Activated naive CD4-positive, alpha-beta T cell treated with anti-CD3 and anti-CD28 coated beads for 36 hours (primary cell): ENCODE results near the gene IL22RA1. TPM values are rescaled to one million over a fixed set of nuclear protein-coding genes. Genes with fewer than 3 reads are reported as not detected.

Experiments used
- CTCF ChIA-PET: fragments of 350-600 bp; sonication (Branson Sonifier 250); formaldehyde crosslinking; loops from one replicate; lab custom pipeline; 2021; ENCODE audit warnings: antibody characterized with exemption; lab: Charles Lee
- DNase-seq: peaks from one replicate; pipeline ENCODE4 v3.0.0-alpha.2; 2020
- H3K27ac Mint-ChIP-seq: one replicate; pipeline ENCODE4 v1.8.0; 2021; ENCODE audit warnings: mild to moderate bottlenecking, mixed read lengths
- H3K27me3 Mint-ChIP-seq: one replicate; pipeline ENCODE4 v1.8.0; 2021; ENCODE audit warnings: low read depth, mixed read lengths
- H3K36me3 Mint-ChIP-seq: one replicate; pipeline ENCODE4 v1.8.0; 2021; ENCODE audit warnings: low read depth, mixed read lengths
- H3K4me1 Mint-ChIP-seq: one replicate; pipeline ENCODE4 v1.8.0; 2021; ENCODE audit warnings: low read depth, mixed read lengths
- H3K4me3 Mint-ChIP-seq: one replicate; pipeline ENCODE4 v1.8.0; 2021; ENCODE audit warnings: mild to moderate bottlenecking, moderate library complexity, mixed read lengths
- H3K9me3 Mint-ChIP-seq: one replicate; pipeline ENCODE4 v1.8.0; 2021; ENCODE audit warnings: mixed read lengths
- intact Hi-C: fragments of 100-400 bp; cut with micrococcal nuclease; formaldehyde crosslinking; loops from one replicate; pipeline ENCODE4 v1.15.1; 2023
- total RNA-seq, 2 experiments: library from RNA; stranded (reverse); gene quantifications; one replicate each; pipeline ENCODE4 v1.2.3, GENCODE V29; 2021

IL22RA1 gene
- total RNA-seq, 2 experiments from 2014 or later: not detected

DNA sequence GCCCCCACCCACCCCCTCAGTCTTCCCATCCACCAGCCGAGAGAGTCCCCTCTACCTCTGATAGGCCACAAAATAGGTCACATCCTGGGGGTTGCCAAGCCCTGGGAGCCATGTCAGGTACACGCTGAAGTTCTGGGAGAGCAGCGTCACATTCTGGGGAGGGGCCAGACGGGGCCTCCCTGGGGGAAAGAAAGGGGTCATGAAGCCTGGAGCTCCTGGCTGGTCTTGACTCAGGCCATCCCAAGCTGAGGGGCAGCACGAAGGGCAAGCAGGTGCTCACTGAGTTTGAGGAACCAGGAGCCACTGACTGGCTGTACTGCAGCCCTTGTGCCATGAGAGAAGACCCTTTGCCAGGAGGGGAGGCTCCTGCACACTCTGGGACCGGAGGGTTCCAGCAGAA is 37.7 kb upstream of the IL22RA1 start:
- no peak for DNase-seq
- CTCF ChIA-PET: no interaction called here
- H3K36me3 Mint-ChIP-seq: no peaks in the 10 kb centered on the region
- no peak overlapping the region for H3K27ac Mint-ChIP-seq
- H3K9me3 Mint-ChIP-seq: no peaks in the 10 kb centered on the region
- no peak overlapping the region for H3K4me3 Mint-ChIP-seq
- no peaks in the 10 kb centered on the region for H3K4me1 Mint-ChIP-seq
- intact Hi-C loops: no loop called here
- H3K27me3 Mint-ChIP-seq: no peaks in the 10 kb centered on the region

DNA sequence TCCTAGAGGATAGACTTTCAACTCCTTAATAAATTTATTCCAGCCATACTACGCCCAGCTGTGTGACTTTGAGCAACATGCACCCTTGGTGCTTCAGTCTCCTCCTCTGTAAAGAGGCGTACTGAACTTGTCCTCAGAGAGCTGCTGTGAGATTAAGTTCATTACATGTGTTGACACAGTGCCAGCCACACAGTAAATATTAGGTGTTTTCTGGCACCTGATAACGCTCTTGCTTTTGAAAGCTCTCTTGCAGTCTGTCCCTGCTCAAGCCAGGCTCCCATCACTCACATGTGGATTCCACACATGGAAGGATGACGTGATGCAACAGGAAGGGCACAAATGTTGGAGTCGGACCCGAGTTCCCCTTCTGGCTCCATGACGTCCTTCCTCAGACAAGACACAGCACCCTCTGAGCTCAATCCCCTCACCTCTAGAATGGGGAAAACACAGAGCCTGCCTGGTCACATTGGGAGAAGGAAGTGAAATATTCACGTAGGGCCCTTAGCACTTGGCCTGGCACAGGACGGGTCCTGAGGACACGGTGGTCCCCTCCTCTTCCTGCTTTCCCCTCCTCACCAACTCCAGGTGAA is 36.4 kb upstream of the IL22RA1 start:
- no peaks in the 10 kb centered on the region for H3K4me1 Mint-ChIP-seq
- CTCF ChIA-PET: interaction anchor here (1.0 to 1.7 kb wide), 2 partner anchors 20 to 29 kb away, joined by 3 to 5 read pairs; no protein-coding TSS in a partner anchor
- H3K4me3 Mint-ChIP-seq: no peak overlapping the region
- no peaks in the 10 kb centered on the region for H3K36me3 Mint-ChIP-seq
- no peak for DNase-seq
- intact Hi-C loops: no loop called here
- no peak overlapping the region for H3K27ac Mint-ChIP-seq
- H3K27me3 Mint-ChIP-seq: no peaks in the 10 kb centered on the region
- H3K9me3 Mint-ChIP-seq: no peaks in the 10 kb centered on the region

DNA sequence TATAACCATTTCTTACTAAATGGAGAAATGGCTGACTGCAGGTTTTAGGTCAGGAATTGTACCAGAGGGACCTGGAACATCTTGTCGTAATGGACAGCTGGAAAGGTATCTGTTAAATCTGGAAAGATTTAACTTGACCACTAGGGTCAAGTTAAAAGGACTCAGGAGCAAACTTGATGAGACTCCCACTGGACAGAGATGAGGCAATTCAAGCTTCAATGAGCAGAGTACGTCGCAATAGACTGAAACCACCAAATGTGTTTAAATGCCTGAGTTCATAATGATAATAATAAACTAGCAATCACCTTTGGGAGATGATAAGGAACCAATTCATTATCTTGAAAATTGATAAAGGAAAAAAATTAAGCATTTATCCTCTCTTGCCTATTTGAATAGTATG is 35.5 kb upstream of the IL22RA1 start:
- H3K4me3 Mint-ChIP-seq: no peak overlapping the region

DNA sequence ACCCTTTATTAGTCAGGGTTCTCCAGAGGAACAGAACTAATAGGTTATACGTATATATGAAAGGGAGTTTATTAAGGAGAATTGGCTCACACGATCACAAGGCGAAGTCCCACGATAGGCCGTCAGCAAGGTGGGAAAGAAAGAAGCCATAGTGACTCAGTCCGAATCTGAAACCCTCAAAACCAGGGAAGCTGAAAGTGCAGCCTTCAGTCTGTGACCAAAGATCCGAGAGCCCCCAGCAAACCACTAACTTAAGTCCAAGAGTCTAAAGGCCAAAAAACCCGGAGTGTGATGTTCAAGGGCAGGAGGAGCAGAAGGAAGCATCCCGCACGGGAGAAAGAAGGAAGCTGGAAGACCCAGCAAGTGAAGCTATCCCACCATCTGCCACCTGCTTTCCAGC is 34.2 kb upstream of the IL22RA1 start:
- H3K27ac Mint-ChIP-seq: no peak overlapping the region
- CTCF ChIA-PET: no interaction called here
- no peaks in the 10 kb centered on the region for H3K9me3 Mint-ChIP-seq
- no peaks in the 10 kb centered on the region for H3K27me3 Mint-ChIP-seq
- intact Hi-C loops: no loop called here
- no peak overlapping the region for H3K4me3 Mint-ChIP-seq
- no peak for DNase-seq
- no peaks in the 10 kb centered on the region for H3K36me3 Mint-ChIP-seq
- H3K4me1 Mint-ChIP-seq: no peaks in the 10 kb centered on the region

More for the DNA sequence above, 35.5 kb upstream of the IL22RA1 start:
- no peaks in the 10 kb centered on the region for H3K9me3 Mint-ChIP-seq
- no peak overlapping the region for H3K27ac Mint-ChIP-seq
- H3K36me3 Mint-ChIP-seq: no peaks in the 10 kb centered on the region
- CTCF ChIA-PET: interaction anchor here (0.5 kb wide), 1 partner anchor 25 kb away, joined by 3 read pairs; no protein-coding TSS in a partner anchor
- intact Hi-C loops: no loop called here
- no peaks in the 10 kb centered on the region for H3K4me1 Mint-ChIP-seq
- DNase-seq: no peak
- H3K27me3 Mint-ChIP-seq: no peaks in the 10 kb centered on the region

DNA sequence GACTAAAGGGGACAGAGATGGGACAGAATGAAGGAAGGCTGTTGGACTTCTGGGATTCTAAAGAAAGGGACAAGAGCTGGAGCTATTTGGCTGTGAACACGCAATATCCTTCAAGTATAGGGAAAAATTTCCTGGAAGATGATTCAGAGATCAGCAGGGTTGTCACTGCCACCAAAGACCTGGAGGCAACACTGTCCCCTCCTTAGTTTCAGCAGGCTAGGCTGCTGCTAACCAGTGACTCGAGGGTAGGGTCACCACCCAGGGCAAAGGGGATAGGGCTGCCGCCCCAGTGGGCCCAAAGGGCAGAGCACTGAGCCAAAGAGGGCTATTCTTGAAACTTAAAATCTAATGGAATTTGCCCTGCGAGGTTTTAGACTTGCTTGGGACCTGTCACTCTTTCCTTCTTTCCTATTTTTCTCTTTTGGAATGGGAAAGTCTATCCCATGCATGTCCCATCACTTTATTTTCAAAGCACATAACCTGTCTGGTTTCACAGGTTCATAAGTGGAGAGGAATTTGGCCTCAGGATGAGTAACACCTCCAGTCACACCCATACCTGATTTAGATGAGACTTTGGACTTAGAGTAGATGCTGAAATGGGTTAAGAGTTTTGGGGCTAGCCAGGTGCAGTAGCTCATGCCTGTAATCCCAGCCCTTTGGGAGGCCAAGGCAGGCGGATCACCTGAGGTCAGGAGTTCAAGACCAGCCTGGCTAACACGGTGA is 32.3 kb upstream of the IL22RA1 start:
- Mint-ChIP-seq H3K4me1 (no peaks in the 10 kb centered on the region), H3K36me3 (no peaks in the 10 kb centered on the region), H3K27ac (no peak overlapping the region), H3K4me3 (no peak overlapping the region), H3K9me3 (no peaks in the 10 kb centered on the region), H3K27me3 (no peaks in the 10 kb centered on the region)
- CTCF ChIA-PET: interaction anchor here (0.6 kb wide), 1 partner anchor 592 kb away, joined by 3 read pairs; no protein-coding TSS in a partner anchor
- no peak for DNase-seq
- intact Hi-C loops: no loop called here

DNA sequence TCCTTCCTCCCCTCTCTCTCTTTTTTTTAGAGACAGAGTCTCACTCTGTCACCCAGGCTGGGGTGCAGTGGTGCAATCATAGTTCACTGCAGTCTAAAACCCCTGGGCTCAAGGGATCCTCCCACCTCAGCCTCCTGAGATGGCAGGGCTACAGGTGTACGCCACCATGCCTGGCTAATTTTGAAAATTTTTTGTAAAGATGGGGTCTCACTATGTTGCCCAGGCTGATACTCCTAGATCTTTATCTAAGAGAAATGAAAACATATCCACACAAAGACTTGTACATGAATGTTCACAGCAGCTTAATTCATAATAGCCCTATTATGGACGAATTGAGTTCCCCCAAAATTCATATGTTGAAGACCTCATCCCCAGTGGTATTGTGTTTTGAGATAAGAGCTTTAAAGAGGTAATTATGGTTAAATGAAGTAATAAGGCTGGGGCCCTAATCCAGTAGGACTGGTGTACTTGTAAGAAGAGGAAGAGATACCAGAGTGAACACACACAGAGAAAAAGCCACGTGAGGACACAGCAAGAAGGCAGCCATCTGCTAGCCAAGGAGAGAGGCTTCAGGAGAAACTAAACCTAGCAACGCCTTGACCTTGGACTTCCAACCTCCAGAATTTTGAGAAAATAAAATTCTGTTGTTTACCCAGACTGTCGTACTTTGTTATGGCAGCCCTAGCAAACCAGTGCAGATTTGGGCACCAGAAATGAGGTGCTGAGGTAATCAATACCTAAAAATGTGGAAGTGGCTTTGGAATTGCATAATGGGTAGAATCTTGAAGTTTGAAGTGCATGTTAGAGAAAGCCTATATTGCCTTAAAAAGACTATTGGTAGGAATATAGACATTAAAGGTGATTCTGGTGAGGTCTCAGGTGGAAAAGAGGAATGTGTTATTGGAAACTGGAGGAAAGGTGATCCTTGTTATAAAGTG is 31.0 kb upstream of the IL22RA1 start:
- no peak overlapping the region for H3K4me3 Mint-ChIP-seq
- H3K36me3 Mint-ChIP-seq: no peaks in the 10 kb centered on the region
- intact Hi-C loops: no loop called here
- CTCF ChIA-PET: no interaction called here
- DNase-seq: no peak
- H3K4me1 Mint-ChIP-seq: no peaks in the 10 kb centered on the region
- no peaks in the 10 kb centered on the region for H3K27me3 Mint-ChIP-seq
- H3K9me3 Mint-ChIP-seq: no peaks in the 10 kb centered on the region
- H3K27ac Mint-ChIP-seq: no peak overlapping the region

DNA sequence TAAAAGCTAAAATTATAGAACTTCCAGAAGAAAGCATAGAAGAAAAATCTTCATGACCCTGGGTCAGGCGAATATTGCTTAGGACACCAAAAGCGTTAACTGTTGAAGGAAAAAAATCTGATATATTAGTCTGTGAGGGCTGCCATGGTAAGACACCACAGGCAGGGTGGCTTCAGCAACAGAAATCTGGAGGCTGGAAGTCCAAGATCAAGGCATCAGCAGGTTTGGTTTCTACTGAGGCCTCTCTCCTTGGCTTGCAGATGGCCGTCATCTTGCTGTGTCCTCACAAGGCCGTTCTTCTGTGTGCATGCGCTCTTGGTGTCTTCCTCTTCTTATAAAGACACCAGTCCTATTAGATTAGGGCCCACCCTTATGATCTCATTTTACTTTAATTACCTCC is 29.7 kb upstream of the IL22RA1 start:
- H3K27me3 Mint-ChIP-seq: no peaks in the 10 kb centered on the region
- no peak for DNase-seq
- no peak overlapping the region for H3K27ac Mint-ChIP-seq
- CTCF ChIA-PET: interaction anchor here (0.9 kb wide), 1 partner anchor 23 kb away, joined by 4 read pairs; no protein-coding TSS in a partner anchor
- no peaks in the 10 kb centered on the region for H3K4me1 Mint-ChIP-seq
- intact Hi-C loops: no loop called here
- H3K4me3 Mint-ChIP-seq: no peak overlapping the region
- no peaks in the 10 kb centered on the region for H3K9me3 Mint-ChIP-seq
- H3K36me3 Mint-ChIP-seq: no peaks in the 10 kb centered on the region

DNA sequence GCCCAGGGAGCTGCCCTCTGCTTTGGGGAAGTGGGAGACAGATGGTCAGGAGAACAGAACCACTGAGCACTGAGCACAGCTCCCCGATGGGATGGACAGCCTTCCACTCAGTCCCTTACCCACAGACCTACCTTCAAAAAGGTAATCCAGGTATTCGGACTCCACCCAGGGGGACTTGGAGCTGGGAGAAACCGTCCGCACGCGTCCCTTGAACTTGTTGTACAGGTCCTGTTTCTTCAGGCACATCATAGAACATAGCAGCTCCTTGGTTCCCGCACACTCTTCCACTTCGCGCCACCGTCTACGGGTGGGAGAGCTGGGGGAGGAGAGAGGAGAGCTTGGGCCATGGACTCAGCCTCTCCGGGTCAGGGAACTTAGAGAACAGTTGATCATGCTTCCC is 26.3 kb upstream of the IL22RA1 start:
- no peak for DNase-seq
- no peaks in the 10 kb centered on the region for H3K9me3 Mint-ChIP-seq
- CTCF ChIA-PET: interaction anchor here (1.0 to 1.1 kb wide), 2 partner anchors 20 to 215 kb away, joined by 3 to 4 read pairs; no protein-coding TSS in a partner anchor
- no peak overlapping the region for H3K4me3 Mint-ChIP-seq
- intact Hi-C loops: no loop called here
- no peaks in the 10 kb centered on the region for H3K4me1 Mint-ChIP-seq
- no peaks in the 10 kb centered on the region for H3K36me3 Mint-ChIP-seq
- H3K27ac Mint-ChIP-seq: no peak overlapping the region
- no peaks in the 10 kb centered on the region for H3K27me3 Mint-ChIP-seq

DNA sequence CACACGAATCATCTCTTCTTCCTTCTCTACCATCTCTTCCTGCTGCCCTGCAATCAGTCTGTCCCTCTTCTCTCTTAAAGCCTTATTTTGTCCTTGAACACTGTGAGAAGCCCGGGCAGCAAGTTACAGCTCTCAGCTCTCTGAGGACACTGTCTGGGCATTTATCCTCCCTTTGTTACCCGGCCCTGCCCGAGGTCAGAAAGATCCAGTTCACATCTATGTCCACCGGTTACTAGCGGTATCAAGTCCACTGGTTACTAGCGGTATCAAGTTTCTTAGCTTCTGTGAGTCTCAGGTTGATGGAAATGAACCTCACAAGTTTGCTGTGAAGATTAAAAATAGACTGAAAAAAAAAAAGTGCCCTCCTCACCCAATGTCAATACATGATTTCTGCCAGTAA is 25.3 kb upstream of the IL22RA1 start:
- DNase-seq: no peak
- H3K36me3 Mint-ChIP-seq: no peaks in the 10 kb centered on the region
- H3K27ac Mint-ChIP-seq: no peak overlapping the region
- H3K4me3 Mint-ChIP-seq: no peak overlapping the region
- H3K27me3 Mint-ChIP-seq: no peaks in the 10 kb centered on the region
- H3K4me1 Mint-ChIP-seq: no peaks in the 10 kb centered on the region
- intact Hi-C loops: no loop called here
- H3K9me3 Mint-ChIP-seq: no peaks in the 10 kb centered on the region
- CTCF ChIA-PET: no interaction called here

DNA sequence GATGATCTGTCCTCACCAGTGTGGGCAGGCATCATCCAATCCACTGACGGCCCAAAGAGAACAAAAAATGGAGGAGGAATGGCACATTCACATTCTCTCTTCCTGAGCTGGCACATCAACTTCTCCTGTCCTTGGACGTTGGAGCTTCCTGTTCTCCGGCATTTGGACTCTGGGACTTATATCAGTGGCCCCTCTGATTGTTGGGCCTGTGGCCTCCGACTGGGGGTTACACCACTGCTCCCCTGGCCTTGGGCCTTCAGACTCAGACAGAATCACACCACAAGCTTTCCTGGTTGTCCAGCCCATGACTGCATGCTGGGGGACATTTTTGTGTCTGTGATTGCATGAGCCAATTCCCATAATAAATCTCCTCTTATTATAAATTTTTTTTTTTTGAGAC is 24.1 kb upstream of the IL22RA1 start:
- intact Hi-C loops: no loop called here
- CTCF ChIA-PET: interaction anchor here (0.6 kb wide), 1 partner anchor 238 kb away, joined by 3 read pairs; no protein-coding TSS in a partner anchor
- Mint-ChIP-seq H3K4me1 (no peaks in the 10 kb centered on the region), H3K4me3 (no peak overlapping the region), H3K9me3 (no peaks in the 10 kb centered on the region), H3K27me3 (no peaks in the 10 kb centered on the region), H3K27ac (no peak overlapping the region), H3K36me3 (no peaks in the 10 kb centered on the region)
- DNase-seq: no peak

DNA sequence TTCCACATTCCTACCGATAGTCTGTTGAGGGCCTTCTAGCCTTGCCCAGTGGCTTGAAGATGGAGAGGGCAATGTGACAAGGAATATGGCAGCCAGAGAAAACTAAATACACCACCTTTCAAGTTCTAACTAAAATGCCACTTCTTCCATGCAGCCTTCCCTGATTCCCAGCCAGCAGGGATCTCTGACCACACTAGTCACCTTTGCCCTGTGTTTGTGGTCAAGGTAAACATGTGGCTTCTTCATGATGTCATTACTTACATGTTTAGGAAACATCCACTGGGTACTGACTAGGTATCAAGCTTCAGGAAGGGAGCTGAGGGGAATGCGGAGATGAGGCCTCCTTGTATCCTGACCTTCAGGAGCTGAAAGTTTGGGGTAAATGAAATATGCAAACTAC is 22.6 kb upstream of the IL22RA1 start:
- no peak for DNase-seq
- Mint-ChIP-seq H3K4me3 (no peak overlapping the region), H3K9me3 (no peaks in the 10 kb centered on the region), H3K36me3 (no peaks in the 10 kb centered on the region), H3K27me3 (no peaks in the 10 kb centered on the region), H3K27ac (no peak overlapping the region), H3K4me1 (no peaks in the 10 kb centered on the region)
- intact Hi-C loops: no loop called here
- CTCF ChIA-PET: interaction anchor here (1.5 kb wide), 1 partner anchor 15 kb away, joined by 5 read pairs; no protein-coding TSS in a partner anchor

DNA sequence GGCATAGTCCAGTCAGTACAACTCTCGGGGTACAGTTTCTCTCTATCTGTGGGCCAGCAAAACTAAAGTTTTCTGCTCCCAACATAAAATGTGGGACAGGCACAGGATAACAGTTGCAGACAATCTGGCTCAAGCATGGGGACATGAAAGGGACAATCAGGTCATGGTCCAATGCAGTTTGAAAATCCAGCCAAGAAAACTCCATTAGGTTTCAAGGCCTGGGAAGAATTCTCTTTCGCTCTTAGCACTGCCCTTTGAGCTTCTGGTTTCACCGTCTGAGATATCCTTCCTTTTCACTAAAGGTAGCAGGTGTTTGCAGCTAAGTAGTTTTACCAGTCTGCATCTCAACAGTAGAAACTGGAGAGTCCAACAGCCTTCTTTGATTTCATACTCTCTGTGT is 21.1 kb upstream of the IL22RA1 start:
- Mint-ChIP-seq H3K36me3 (no peaks in the 10 kb centered on the region), H3K27ac (no peak overlapping the region), H3K27me3 (no peaks in the 10 kb centered on the region), H3K4me1 (no peaks in the 10 kb centered on the region), H3K9me3 (no peaks in the 10 kb centered on the region), H3K4me3 (no peak overlapping the region)
- CTCF ChIA-PET: interaction anchor here (1.1 kb wide), 1 partner anchor 9 kb away, joined by 4 read pairs; no protein-coding TSS in a partner anchor
- DNase-seq: no peak
- intact Hi-C loops: no loop called here
